PC-9 (cell line): ENCODE data around the gene KRT31. TPM values are rescaled to one million over a fixed set of nuclear protein-coding genes. Genes with fewer than 3 reads are reported as not detected.
"Not testable (repeated sequence)": the region's sequence is repeated elsewhere in the genome, so short reads cannot be mapped to it uniquely, and the experiment has no call there.

Experiments used
- BruUV-seq: library from RNA; stranded (reverse); fragments of 400-500 nt; replicated peaks from 2 replicates; lab custom pipeline; 2021; lab: Mats Ljungman, UMichigan
- CTCF ChIA-PET: fragments of 300-600 bp; sonication (Branson Sonifier 250); formaldehyde crosslinking; loops from one replicate; lab custom pipeline; 2022; ENCODE audit warnings: antibody characterized with exemption; lab: Charles Lee
- POLR2A ChIA-PET: fragments of 300-600 bp; sonication (Branson Sonifier 250); formaldehyde crosslinking; loops from one replicate; lab custom pipeline; 2022; ENCODE audit warnings: antibody characterized with exemption; ENCODE audit not compliant: unreplicated experiment; lab: Charles Lee
- DNase-seq, 2 experiments: peaks; one replicate each; pipeline versions ENCODE4 v3.0.0 to v3.0.0-alpha.2; 2015 to 2022; ENCODE audit warnings: mixed read lengths in 1 of 2
- H2AFZ ChIP-seq: fragments of 200-600 bp; sonication (generic); 2 replicates; pipeline ENCODE4 v1.8.1; 2017; ENCODE audit warnings: antibody characterized with exemption
- H3F3A ChIP-seq: fragments of 200-600 bp; sonication (generic); 2 replicates; pipeline ENCODE4 v1.8.1; 2017; ENCODE audit warnings: antibody characterized with exemption, mild to moderate bottlenecking, low read depth; ENCODE audit not compliant: insufficient read depth
- H3K27ac ChIP-seq: fragments of 200-600 bp; sonication (generic); 2 replicates; pipeline ENCODE4 v1.6.1; 2016; ENCODE audit warnings: mixed run types
- H3K27me3 ChIP-seq: fragments of 200-600 bp; sonication (generic); 2 replicates; pipeline ENCODE4 v1.6.1; 2016; ENCODE audit warnings: low read depth, mixed run types; ENCODE audit not compliant: insufficient read depth
- H3K36me3 ChIP-seq: fragments of 200-600 bp; sonication (generic); 2 replicates; pipeline ENCODE4 v1.6.1; 2016; ENCODE audit warnings: low read depth, mixed run types
- H3K4me1 ChIP-seq: fragments of 200-600 bp; sonication (generic); replicated peaks from 2 replicates; pipeline ENCODE4 v1.6.1; 2016; ENCODE audit warnings: mixed run types; ENCODE audit not compliant: insufficient read depth
- H3K4me2 ChIP-seq: fragments of 200-600 bp; sonication (generic); 2 replicates; pipeline ENCODE4 v1.6.1; 2017; ENCODE audit warnings: mixed run types
- H3K4me3 ChIP-seq: fragments of 200-600 bp; sonication (generic); 2 replicates; pipeline ENCODE4 v1.6.1; 2016; ENCODE audit warnings: mixed run types
- H3K79me2 ChIP-seq: fragments of 200-600 bp; sonication (generic); 2 replicates; pipeline ENCODE4 v1.6.1; 2017; ENCODE audit warnings: low read depth, mixed run types
- H3K9me2 ChIP-seq: fragments of 200-600 bp; sonication (generic); 2 replicates; pipeline ENCODE4 v1.8.1; 2017; ENCODE audit warnings: mild to moderate bottlenecking; ENCODE audit not compliant: insufficient read depth
- H3K9me3 ChIP-seq: fragments of 200-600 bp; sonication (generic); 2 replicates; pipeline ENCODE4 v1.8.1; 2016; ENCODE audit warnings: low read depth; ENCODE audit not compliant: insufficient read depth
- H4K20me1 ChIP-seq: fragments of 200-600 bp; sonication (generic); 2 replicates; pipeline ENCODE4 v1.8.1; 2017; ENCODE audit not compliant: insufficient read depth
- EZH2 ChIP-seq: fragments of 200-600 bp; sonication (generic); IDR thresholded peaks from 2 replicates; pipeline ENCODE4 v1.8.0; 2017; ENCODE audit warnings: antibody characterized with exemption, low read depth
- intact Hi-C: fragments of 100-400 bp; cut with micrococcal nuclease; formaldehyde crosslinking; loops from one replicate; pipeline ENCODE4 v1.10.0; 2022; ENCODE audit not compliant: unreplicated experiment
- total RNA-seq: library from RNA; stranded (reverse); gene quantifications from 2 replicates; pipeline ENCODE4 v1.2.3, GENCODE V29; 2021
- TF ChIP-seq, protein P1 (sequence below): fragments of 200-600 bp; sonication (generic); conservative IDR thresholded peaks from 2 replicates; pipeline ENCODE4 v1.6.1; 2017; ENCODE audit warnings: mixed run types, antibody characterized with exemption, mild to moderate bottlenecking, moderate library complexity

The KRT31 gene
- total RNA-seq, 1 experiment from 2014 or later: not detected

DNA sequence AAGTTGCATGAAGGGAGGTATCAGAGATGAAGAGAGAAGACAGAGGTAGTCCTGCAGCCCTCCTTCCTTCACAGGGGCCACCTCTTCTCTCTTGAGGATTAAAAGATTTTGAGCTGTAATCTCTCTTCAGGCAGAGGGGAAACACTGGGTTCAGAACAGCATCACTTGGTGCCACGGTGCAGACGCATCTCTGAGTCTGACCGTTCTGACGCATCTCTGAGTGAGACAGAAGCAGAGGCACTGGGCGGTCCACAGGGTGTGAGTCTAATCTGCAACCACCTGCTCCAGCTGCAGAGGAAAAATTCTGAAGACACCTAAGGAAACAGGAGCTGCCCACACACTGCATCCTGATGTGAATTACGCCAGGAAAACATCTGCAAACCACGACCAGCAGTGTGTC, 32.3 kb upstream of the KRT31 start:
- Histone ChIP-seq H3K4me2 (no peak overlapping the region), H3K4me3 (no peak overlapping the region), H4K20me1 (no peaks in the 10 kb centered on the region), H2AFZ (no peak overlapping the region), H3K79me2 (no peaks in the 10 kb centered on the region), H3K9me3 (no peaks in the 10 kb centered on the region), H3K9me2 (no peaks in the 10 kb centered on the region), H3F3A (no peaks in the 10 kb centered on the region), H3K27ac (no peak overlapping the region), H3K27me3 (no peaks in the 10 kb centered on the region), H3K4me1 (0 out of 2 replicates have a peak, but pooled peaks cover 9% of the 10 kb centered on the region), H3K36me3 (no peaks in the 10 kb centered on the region)
- TF ChIP-seq EZH2: no peak
- TF ChIP-seq, protein P1, sequence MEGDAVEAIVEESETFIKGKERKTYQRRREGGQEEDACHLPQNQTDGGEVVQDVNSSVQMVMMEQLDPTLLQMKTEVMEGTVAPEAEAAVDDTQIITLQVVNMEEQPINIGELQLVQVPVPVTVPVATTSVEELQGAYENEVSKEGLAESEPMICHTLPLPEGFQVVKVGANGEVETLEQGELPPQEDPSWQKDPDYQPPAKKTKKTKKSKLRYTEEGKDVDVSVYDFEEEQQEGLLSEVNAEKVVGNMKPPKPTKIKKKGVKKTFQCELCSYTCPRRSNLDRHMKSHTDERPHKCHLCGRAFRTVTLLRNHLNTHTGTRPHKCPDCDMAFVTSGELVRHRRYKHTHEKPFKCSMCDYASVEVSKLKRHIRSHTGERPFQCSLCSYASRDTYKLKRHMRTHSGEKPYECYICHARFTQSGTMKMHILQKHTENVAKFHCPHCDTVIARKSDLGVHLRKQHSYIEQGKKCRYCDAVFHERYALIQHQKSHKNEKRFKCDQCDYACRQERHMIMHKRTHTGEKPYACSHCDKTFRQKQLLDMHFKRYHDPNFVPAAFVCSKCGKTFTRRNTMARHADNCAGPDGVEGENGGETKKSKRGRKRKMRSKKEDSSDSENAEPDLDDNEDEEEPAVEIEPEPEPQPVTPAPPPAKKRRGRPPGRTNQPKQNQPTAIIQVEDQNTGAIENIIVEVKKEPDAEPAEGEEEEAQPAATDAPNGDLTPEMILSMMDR: no peak
- DNase-seq: no peak
- intact Hi-C loops: no loop called here
- ChIA-PET POLR2A (no interaction called here), CTCF (no interaction called here)
- no TSS peak for BruUV-seq

DNA sequence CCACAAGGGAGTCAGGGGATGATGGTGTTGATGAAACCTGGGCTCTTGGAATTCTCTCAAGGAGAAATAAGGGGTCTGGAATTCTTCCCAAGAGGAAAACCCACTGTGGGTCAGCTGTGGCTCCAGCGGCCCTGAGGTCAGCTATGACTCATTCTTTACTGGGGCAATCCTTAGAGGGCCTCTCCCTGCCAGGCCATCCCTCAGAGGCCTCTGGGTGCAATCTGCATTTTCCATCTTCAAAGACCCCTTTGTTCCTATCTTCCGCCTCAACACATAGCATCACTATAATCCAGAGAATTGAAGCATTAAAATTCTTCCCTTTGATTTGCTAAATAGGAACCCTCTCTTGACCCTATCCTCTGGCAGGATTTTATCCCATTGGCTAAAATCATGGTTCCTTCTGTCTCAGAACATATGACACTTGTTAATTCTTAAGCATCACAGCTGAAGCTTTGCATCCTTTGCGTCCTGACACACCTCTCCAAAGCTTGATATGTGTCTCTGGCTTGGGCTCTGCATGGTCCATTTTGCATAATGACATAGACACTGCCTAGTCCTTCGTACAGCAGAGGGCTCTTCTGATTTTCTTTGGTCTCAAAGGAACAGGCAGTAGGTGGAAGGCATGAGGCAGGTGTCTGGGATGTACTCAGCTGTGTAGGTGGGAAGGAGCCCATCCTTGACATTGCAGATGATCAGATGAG, 31.3 kb upstream of the KRT31 start:
- no peak overlapping the region for H3K4me3 ChIP-seq
- 0 out of 2 replicates have a peak, but pooled peaks cover 9% of the 10 kb centered on the region for H3K4me1 ChIP-seq
- CTCF ChIA-PET: no interaction called here
- H3K27me3 ChIP-seq: no peaks in the 10 kb centered on the region
- no peak overlapping the region for H2AFZ ChIP-seq
- H3K4me2 ChIP-seq: no peak overlapping the region
- H3K36me3 ChIP-seq: no peaks in the 10 kb centered on the region
- no peaks in the 10 kb centered on the region for H4K20me1 ChIP-seq
- no peaks in the 10 kb centered on the region for H3K79me2 ChIP-seq
- no peaks in the 10 kb centered on the region for H3K9me2 ChIP-seq
- no TSS peak for BruUV-seq
- DNase-seq: no peak
- POLR2A ChIA-PET: no interaction called here
- H3F3A ChIP-seq: no peaks in the 10 kb centered on the region
- intact Hi-C loops: no loop called here
- no peak overlapping the region for H3K27ac ChIP-seq
- no peaks in the 10 kb centered on the region for H3K9me3 ChIP-seq
- no peak for TF ChIP-seq EZH2
- TF ChIP-seq, protein P1: no peak

DNA sequence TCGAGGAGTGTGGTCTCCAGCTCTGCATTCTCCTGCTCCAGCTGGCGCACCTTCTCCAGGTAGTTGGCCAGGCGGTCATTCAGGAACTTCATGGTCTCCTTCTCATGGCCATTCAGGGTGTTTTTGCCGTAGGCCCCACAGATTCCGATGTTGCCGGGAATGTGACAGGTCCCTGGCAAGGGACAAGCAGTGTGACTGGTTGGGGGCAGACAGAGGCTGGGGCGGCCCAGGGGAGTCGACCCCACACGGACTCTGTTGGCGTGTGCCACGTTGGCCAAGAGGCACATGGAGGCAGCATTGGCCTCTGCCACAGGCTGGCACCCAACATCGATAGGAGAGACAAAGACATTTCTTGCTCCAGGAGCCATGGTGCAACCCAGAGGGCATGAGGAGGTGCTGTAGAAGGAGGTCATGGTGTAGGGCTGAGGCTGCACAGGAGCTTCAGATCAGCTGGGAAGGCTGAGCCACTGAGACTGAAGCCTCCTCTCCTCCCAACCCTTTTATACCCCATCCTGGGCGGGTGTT, 26.8 kb upstream of the KRT31 start, which contains the start of gene KRT37:
KRT37 (minus strand) TSS at position 475 of the 525 bp plus-strand sequence; CDS start at position 413, 62 bp downstream.
- H3K4me1 ChIP-seq: peaks cover 36% of the 10 kb centered on the region
- no peaks in the 10 kb centered on the region for H3K9me3 ChIP-seq
- TF ChIP-seq EZH2: no peak
- TF ChIP-seq, protein P1: no peak
- no peaks in the 10 kb centered on the region for H4K20me1 ChIP-seq
- H3K4me2 ChIP-seq: no peak within 1 kb of the TSS
- H2AFZ ChIP-seq: no peak within 1 kb of the TSS
- H3K27me3 ChIP-seq: no peaks in the 10 kb centered on the region
- ChIA-PET CTCF (no interaction called here), POLR2A (no interaction called here)
- no peaks in the 10 kb centered on the region for H3K9me2 ChIP-seq
- no peaks in the 10 kb centered on the region for H3K36me3 ChIP-seq
- no TSS peak for BruUV-seq
- no peak for DNase-seq
- intact Hi-C loops: no loop called here
- peaks cover 6% of the 10 kb centered on the region; the same call in 1 of the 2 replicates for H3F3A ChIP-seq
- H3K79me2 ChIP-seq: no peaks in the 10 kb centered on the region
- H3K4me3 ChIP-seq: no peak within 1 kb of the TSS
- no peak within 1 kb of the TSS for H3K27ac ChIP-seq

DNA sequence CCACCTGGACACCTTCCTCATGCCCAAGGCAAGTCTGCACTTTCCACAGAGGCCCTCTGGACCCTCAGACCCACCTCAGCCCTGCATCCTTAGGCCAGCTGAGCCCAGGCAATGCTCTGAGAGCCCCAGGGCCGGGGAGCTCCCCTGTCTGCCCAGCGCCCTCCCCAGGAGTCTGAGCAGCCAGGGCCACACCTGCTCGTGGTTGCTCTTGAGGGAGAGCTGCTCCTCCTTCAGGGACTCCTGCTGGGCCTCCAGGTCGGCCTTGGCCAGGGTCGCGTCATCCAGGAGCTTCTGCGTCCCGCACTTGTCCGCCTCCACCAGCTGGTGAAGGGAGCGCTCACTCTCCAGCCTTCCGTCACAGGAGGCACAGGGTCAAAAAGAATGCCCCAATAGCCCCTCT, 25.2 kb upstream of the KRT31 start:
- H3F3A ChIP-seq: peaks cover 21% of the 10 kb centered on the region
- POLR2A ChIA-PET, H3K36me3 ChIP-seq, H3K4me3 ChIP-seq, CTCF ChIA-PET, intact Hi-C loops, H3K4me2 ChIP-seq, H3K27ac ChIP-seq, H4K20me1 ChIP-seq, H3K9me2 ChIP-seq, H3K27me3 ChIP-seq, BruUV-seq, DNase-seq, H3K9me3 ChIP-seq, H2AFZ ChIP-seq, H3K79me2 ChIP-seq: not testable (repeated sequence)
- H3K4me1 ChIP-seq: peaks cover 42% of the 10 kb centered on the region
